Mesothelial cell of epicardium (in vitro differentiated cells): Measurements from ENCODE around the gene TAS1R2. TPM values are rescaled to one million over a fixed set of nuclear protein-coding genes. Genes with fewer than 3 reads are reported as not detected.

Experiments used
- DNase-seq, 2 experiments: peaks; one replicate each; pipeline ENCODE4 v3.0.0; 2021; ENCODE audit warnings: low spot score in 2 of 2; ENCODE audit not compliant: unreplicated experiment in 2 of 2
- H3K27ac Mint-ChIP-seq: 2 replicates; pipeline ENCODE4 v1.8.0; 2021; ENCODE audit warnings: mixed read lengths
- H3K27me3 Mint-ChIP-seq: 2 replicates; pipeline ENCODE4 v1.8.0; 2021; ENCODE audit warnings: low read depth, mixed read lengths
- H3K36me3 Mint-ChIP-seq: 2 replicates; pipeline ENCODE4 v1.8.0; 2021; ENCODE audit warnings: mixed read lengths
- H3K4me1 Mint-ChIP-seq: 2 replicates; pipeline ENCODE4 v1.8.0; 2021; ENCODE audit warnings: mixed read lengths
- H3K4me3 Mint-ChIP-seq: 2 replicates; pipeline ENCODE4 v1.8.0; 2021; ENCODE audit warnings: mild to moderate bottlenecking, moderate library complexity, mixed read lengths
- H3K9me3 Mint-ChIP-seq: 2 replicates; pipeline ENCODE4 v1.8.0; 2021; ENCODE audit warnings: mixed read lengths
- CTCF ChIP-seq: fragments of 200-600 bp; sonication (generic); IDR thresholded peaks from one replicate; pipeline ENCODE4 v1.5.0; 2021; ENCODE audit warnings: antibody characterized with exemption; ENCODE audit not compliant: unreplicated experiment
- total RNA-seq: library from RNA; stranded (reverse); gene quantifications from 3 replicates; pipeline ENCODE4 v1.2.1, GENCODE V29; 2021

TAS1R2 gene
- total RNA-seq, 1 donor from 2014 or later = not detected

GRCh38 chr1:18805925-18806849 is 53.3 kb downstream of the TAS1R2 start:
- no peak for TF ChIP-seq CTCF
- H3K36me3 Mint-ChIP-seq = no peaks in the 10 kb centered on the region
- no peak overlapping the region for H3K27ac Mint-ChIP-seq
- H3K27me3 Mint-ChIP-seq = peaks cover 10% of the 10 kb centered on the region
- no peak for DNase-seq
- H3K9me3 Mint-ChIP-seq = no peaks in the 10 kb centered on the region
- H3K4me1 Mint-ChIP-seq = peaks cover 3% of the 10 kb centered on the region
- H3K4me3 Mint-ChIP-seq = no peak overlapping the region

DNA sequence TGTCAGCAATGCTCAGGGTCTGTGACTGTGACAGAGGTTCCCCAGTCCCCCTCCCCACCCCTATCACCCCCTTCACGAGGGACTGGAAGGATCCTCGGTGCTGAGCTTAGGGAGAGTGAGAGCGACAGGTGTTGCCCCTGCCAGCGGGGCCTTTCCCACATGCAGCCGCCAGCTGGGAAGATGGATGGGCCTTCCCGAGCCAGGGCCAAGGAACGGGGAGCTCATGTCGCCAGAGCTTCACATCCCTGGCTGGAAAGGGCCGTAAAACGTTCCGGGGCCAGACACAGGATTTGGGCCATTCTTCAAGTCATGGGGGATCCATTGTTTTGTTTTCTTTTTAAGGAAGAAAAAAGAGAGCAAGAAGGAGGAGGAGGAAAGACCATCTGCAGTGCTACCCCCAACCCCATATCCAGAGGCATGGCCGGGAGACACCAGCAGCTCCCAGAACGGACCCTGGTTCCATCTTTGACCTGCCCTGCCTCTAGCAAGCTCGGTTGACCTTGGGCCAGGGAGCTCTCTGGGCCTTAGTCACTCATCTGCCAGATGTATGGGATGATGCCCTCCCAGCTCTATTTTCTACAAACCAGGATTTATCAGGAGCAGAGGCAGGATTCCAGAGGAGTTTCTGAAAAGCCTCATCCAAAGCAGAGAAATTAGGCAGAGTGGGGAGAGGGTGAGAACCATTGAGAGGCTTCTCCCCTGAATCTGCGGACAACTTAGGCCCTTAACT is 54.1 kb downstream of the TAS1R2 start:
- Mint-ChIP-seq H3K4me3 (no peak overlapping the region), H3K4me1 (peaks cover 3% of the 10 kb centered on the region), H3K27ac (no peak overlapping the region), H3K9me3 (no peaks in the 10 kb centered on the region), H3K27me3 (peaks cover 10% of the 10 kb centered on the region), H3K36me3 (no peaks in the 10 kb centered on the region)
- no peak for DNase-seq
- no peak for TF ChIP-seq CTCF

DNA sequence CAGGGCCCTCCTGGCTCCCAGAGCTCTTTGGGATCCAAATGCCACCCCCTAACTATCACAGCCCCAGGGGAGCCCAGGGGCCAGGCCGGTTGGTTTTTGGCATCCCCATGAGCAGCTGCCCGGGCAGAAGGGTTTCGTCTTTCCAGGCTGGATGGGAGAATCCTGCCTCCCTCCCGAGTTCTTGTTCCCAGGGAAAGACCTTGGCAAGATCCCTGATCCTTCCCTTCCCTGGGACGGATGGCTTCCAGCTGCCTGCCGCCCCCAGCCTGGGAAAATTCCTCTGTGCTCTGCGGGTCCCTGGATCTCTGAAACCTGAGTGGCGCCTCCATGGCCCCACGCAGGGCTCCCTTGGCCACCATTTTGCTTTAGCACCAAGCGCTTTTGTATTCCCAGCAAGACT is 55.6 kb downstream of the TAS1R2 start:
- Mint-ChIP-seq H3K27ac (no peak overlapping the region), H3K4me1 (peaks cover 3% of the 10 kb centered on the region), H3K36me3 (no peaks in the 10 kb centered on the region), H3K4me3 (no peak overlapping the region), H3K9me3 (no peaks in the 10 kb centered on the region), H3K27me3 (peaks cover 10% of the 10 kb centered on the region)
- TF ChIP-seq CTCF = no peak
- no peak for DNase-seq

DNA sequence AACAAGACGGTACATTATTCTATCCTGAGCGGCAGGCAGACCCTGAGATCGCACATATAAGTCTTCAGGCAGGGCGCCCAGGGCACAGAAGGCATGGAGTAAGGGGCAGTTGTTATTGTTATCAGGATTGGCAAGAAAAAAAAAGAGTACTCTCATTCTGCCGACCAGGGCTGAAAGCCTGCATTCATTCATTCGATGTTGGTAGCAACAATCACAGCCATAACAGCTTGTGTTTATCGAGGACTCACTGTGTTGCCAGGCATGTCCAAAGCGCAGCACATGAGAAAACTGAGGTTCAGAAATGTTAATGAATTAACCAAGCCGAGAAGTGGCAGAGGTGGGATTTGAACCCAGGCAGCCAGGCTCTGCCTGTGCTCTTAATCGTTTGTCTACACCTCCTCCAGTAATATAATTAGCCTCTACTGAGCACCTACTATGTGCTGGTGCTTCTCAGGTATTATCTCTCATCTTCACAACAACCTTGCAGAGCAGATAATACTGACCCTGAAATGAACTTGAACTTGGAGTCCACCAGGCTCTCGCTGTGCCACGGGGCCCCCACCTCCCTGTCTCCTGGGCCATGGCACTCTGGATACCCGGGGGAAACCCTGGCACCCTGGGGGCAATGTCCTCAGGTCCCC is 56.2 kb downstream of the TAS1R2 start:
- Mint-ChIP-seq H3K27ac (no peak overlapping the region), H3K36me3 (no peaks in the 10 kb centered on the region), H3K4me3 (no peak overlapping the region), H3K9me3 (no peaks in the 10 kb centered on the region), H3K27me3 (peaks cover 10% of the 10 kb centered on the region), H3K4me1 (peaks cover 3% of the 10 kb centered on the region)
- no peak for DNase-seq
- no peak for TF ChIP-seq CTCF

DNA sequence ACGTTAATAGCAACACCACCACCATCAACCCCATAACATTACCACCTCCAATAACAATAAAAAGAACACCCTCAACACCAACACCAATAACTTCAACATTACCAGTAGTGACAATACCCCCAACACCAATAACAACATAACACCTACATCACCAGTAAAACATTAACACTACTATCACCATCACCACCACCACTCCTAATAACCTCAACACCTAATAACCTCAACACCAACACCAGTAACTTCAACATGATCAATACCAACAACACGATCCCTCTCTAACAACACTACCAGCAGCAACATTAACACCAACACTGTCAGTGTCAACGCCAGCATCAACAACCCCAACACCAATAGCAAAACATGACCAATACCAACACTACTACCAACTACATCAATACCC is 57.2 kb downstream of the TAS1R2 start:
- Mint-ChIP-seq H3K27me3 (peaks cover 10% of the 10 kb centered on the region), H3K4me1 (peaks cover 3% of the 10 kb centered on the region), H3K36me3 (no peaks in the 10 kb centered on the region), H3K9me3 (no peaks in the 10 kb centered on the region), H3K4me3 (no peak overlapping the region), H3K27ac (no peak overlapping the region)
- no peak for TF ChIP-seq CTCF
- no peak for DNase-seq
